ENCODE measurements around the gene RETREG3.
"Not testable (repeated sequence)": the region's sequence is repeated elsewhere in the genome, so short reads cannot be mapped to it uniquely, and the experiment has no call there.

The RETREG3 gene

DNA sequence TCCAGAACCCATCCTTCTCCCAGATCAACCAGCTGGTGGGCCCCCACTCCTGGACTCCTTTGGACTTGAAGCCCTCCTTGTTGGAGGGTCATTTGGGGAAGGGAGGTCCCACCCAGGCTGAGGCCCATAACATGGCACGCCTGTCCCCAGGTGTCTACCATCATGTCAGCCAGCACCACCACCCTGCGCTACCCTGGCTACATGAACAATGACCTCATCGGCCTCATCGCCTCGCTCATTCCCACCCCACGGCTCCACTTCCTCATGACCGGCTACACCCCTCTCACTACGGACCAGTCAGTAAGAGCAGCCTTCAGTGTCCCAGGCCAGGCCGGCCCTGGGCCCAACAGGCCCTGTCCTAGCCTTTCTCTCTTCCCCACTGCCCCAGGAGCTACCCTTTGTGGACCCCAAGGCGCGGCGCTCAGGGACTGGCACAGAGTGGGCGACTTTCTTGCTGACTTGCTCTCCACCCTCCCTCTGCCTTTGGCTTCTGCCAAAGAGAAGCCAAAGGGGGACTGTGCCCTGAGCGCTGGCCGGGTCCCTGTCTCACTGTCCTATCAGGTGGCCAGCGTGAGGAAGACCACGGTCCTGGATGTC, 4.6 kb upstream of the RETREG3 start:
- DNase-seq (ENCODE audit: low spot score) = no peak

GRCh38 chr17:42612013-42612412, 2.8 kb upstream of the RETREG3 start:
- DNase-seq (ENCODE audit: low spot score) = no peak

DNA sequence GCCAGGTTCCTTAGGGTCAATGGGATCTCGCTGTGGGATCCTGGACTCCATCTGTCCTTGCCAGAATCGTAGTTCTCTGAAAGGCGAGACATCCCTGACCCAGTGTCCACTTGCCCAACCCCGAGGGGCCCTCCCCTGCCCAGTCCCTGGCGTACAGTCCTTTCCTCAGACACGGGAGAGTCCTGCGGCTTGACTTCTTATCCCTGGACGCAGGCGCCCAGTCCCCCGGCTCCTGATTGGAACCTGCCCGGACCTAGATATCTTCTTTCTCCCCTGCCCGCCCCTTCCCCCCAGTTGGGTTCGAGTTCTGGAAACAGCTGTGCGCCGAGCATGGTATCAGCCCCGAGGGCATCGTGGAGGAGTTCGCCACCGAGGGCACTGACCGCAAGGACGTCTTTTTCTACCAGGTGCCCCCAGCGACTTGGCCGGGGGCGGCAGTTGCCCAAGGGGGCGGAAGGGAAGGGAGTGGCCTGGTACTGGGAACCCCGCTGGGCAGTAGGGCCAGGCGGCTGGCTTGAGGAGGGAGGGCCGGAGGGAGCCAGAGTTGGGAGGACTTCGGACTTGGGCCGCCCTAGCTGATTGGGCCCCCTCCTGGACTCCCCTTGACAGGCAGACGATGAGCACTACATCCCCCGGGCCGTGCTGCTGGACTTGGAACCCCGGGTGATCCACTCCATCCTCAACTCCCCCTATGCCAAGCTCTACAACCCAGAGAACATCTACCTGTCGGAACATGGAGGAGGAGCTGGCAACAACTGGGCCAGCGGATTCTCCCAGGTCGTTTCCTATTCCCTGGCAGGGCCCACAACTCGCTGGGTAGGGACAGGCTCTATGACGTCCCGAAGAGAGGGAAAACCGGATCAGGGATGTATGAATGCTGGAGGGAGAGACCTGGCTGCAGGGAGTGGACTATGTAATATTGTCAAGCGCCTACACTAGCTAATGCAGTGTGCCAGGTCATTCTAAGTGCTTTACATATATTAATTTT, 934 bp upstream of the RETREG3 start:
- DNase-seq (ENCODE audit: low spot score) = not testable (repeated sequence)

- DNase-seq (ENCODE audit: low spot score) = no peak
These were observed 631 bp downstream of the RETREG3 start for GRCh38 chr17:42608305-42609181.

DNA sequence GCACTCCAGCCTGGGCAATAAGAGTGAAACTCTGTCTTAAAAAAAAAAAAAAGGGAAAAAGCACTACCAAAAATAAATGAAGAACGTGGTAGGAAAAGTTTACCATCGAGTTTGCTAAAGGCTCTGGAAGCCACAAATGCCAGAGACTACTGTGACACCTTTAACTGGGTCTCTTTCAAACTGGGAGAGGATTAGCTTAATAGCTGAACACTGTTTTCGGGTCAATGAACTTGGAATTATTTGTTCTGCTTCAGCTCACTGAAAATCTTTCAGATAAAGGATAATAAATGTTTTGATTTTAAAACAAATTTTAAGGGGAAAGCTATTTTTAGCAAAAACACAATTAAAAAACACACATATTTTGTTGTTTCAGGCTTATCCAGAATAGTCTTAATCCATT, 1.4 kb downstream of the RETREG3 start:
- no peak for DNase-seq (ENCODE audit: low spot score)

DNA sequence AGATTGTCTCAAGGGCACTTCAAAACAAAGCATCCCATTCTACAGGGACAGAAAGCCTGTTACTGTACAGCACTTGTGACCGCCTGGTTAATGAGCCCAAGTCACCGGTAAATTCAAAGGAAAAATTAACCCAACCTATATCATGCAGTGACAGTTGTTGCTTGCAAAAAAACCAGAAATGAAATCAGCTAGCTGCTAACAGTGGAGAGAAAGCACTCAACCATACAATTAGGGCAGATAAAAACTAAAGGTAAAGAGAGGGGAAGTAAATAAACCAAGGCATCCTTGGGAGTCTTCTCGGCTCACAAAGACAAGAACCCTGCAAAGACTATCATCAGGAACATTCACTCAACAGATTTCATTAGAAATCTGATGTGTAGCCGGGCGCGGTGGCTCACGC, 5.9 kb downstream of the RETREG3 start:
- no peak for DNase-seq (ENCODE audit: low spot score)

DNA sequence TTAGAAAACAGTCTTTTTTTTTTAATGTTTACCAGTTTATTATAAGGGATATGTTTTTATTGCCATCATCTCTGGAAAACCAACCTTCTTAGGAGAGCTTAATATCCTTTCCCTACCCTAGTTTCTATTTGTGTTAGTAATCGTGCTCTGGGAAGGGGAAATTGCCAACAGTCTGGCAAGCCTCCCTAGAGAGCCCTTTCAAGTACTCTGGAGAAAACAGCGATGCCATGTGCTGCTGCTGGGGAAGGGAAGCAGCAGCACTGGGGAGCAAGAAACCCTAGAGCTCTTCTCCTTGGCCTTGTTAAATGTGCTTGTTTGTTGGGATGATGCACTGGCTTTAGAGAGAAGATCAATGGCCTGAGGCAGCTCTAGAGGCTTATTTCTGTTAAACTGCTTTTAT, 10.3 kb downstream of the RETREG3 start:
- DNase-seq (ENCODE audit: low spot score) = peak; percentile 48

DNA sequence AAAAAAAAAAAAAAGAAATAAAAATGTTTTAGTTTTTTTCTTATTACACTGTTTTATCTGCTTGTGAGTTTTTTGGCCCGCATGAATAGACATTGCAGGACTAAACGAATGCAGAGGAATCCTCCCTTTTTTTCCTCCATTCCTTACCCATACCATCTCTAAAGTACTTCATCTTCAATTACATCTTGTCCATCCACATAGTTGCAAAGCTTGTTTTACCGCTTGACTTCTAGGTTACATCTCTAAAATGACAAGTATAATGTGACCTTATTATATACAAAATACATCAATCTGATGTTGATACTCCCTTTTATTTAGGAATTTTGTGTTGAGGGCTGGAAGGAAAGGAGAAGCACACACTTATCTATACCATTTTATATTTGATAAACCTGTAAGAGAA, 12.8 kb downstream of the RETREG3 start:
- no peak for DNase-seq (ENCODE audit: low spot score)

DNA sequence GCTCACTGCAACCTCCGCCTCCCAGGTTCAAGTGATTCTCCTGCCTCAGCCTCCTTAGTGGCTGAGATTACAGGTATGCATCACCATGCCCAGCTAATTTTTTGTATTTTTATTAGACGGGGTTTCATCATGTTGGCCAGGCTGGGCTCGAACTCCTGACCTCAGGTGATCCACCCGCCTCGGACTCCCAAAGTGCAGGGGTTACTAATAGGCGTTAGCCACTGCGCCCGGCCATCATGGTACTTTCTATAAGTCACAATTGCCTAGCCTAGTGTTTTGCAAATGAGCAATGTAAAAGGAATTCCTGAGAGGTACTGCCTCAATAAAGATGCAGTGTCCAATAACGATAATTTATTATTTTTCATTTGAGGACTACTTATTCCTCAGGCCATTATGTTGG, 17.8 kb downstream of the RETREG3 start:
- DNase-seq (ENCODE audit: low spot score) = no peak

GRCh38 chr17:42590886-42591285, 18.3 kb downstream of the RETREG3 start:
- DNase-seq (ENCODE audit: low spot score) = no peak

GRCh38 chr17:42586514-42587230, 22.5 kb downstream of the RETREG3 start:
- DNase-seq (ENCODE audit: low spot score) = no peak

DNA sequence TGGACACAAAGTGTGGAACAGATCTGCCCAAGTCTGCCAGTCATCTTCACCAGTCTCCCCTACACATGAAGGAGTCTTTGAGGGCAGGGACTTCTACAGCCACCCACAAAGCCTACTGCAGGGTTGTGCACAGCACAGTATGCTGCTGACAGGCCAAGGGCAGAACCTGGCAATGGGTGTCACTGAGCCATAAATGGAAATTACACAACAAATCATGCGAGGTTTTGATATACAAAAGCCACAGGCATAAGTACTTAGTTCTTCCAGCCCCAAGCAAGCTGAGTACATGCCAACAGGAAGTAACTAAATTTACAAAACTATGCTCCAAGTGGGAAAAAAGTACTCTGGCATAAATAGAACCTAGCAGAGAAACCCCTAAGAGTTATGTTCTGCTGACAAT, 23.8 kb downstream of the RETREG3 start:
- no peak for DNase-seq (ENCODE audit: low spot score)

- DNase-seq (ENCODE audit: low spot score) = no peak
These were observed 24.3 kb downstream of the RETREG3 start for GRCh38 chr17:42584880-42585279.

- no peak for DNase-seq (ENCODE audit: low spot score)
These were observed 27.4 kb downstream of the RETREG3 start for GRCh38 chr17:42581744-42582270.

DNA sequence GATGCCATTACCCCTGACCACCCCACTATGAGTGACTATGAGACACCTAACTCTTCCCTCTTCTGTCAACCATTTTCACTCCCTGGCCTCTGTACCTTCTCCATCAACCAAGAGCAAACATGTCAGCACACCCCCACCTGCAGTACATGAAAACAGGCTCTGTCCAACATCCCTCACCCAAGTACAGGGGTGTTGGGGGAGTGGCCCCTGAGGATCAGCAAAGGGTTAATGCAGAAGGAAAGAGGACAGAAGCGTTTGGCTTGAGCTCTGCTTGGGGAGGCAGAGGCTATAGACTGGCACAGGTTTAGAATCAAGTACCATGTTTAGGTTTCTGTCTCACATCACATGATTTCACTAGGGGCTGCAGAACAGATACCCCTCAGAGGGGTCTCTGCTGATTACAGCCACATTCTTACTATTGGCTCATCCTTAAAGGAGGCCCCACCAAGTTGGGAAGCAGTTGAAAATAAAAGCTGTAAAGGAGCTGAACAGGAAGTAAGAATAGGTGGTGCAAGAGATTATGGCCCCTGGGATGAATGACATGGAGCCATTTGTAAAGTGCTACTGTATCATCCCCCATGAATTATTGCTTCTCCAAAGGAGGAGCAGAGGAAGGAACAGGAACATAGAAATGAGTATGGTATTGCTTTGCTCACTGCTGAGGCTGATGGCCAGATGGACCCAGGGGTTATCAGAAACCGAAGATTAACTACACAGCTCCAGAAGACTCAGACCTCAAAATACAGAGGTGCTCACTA, 29.2 kb downstream of the RETREG3 start:
- DNase-seq (ENCODE audit: low spot score) = no peak

DNA sequence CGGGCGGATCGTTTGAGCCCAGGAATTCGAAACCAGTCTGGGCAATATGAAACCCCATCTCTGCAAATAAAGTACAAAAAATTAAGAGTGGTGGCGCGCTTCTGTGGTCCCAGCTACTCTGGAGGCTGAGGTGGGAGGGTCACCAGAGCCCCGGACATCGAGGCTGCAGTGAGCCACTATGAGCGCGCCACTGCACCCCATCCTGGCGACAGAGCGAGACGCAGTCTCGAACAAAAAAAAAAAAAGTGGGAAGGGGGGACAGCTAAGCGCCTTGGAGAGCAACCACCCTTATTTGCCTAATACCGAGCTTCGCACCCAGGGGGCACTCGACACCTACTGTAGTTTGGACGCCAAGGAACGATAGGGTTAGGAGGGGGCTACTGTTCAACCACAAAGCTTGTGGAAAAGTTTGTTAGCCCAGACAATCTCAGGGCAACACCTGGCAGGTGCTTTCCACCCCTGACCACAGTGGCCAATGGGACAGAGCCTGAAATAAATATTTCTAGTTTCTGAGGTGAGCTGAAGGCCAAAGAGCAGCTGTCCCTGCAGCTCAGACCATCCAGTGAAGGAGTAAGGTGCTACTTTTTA, 30.8 kb downstream of the RETREG3 start:
- DNase-seq (ENCODE audit: low spot score) = peak; percentile 76

DNA sequence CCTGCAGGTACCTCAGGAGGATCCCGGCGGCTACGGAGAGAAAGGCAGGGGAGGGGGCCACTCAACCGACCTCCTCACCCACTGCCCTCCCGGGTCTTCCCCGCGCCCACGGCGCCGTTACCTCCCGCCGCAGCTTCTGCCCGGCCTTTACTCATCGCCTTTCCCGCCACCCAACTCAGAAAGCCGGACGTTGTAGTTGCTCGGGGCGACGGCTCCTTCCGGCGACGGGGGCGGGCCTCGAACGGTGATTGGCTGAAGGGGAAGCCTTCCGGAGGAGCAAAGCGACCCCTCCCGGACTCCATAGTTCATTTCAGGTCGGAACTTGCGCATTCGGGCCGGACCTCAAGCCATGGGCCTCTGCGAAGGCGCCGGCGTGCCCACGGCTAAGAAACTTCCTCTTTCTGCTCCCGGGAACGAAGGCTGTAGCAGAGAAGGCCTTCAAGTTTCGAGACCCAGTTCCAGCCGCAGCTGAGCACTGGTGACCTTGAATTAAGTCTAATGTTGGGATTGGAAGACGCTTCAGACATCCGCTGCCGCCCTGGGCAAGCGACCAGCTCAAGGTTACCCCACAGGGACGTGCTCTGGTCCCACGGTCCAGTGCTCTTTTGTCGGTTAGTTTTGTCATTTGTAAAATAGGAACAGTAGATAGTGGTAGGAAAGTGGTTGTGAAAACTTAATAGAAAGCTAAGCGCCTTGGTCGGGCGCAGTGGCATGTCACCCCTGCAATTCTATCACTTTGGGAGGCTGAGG, 31.5 kb downstream of the RETREG3 start, which contains the start of gene PSMC3IP:
TSS of gene PSMC3IP (minus strand) at position 198 of the 750 bp plus-strand sequence. CDS start at position 155, 43 bp downstream.
- DNase-seq (ENCODE audit: low spot score) = peak; percentile 96

- no peak for DNase-seq (ENCODE audit: low spot score)
These were observed 32.0 kb downstream of the RETREG3 start for GRCh38 chr17:42577140-42577531.

- DNase-seq (ENCODE audit: low spot score) = no peak
These were observed 34.7 kb downstream of the RETREG3 start for GRCh38 chr17:42574463-42574862.

Data from Ammon's horn (tissue), 1 donor.